Progenitor cell of endocrine pancreas (in vitro differentiated cells): ENCODE results near the gene SRR. TPM values are rescaled to one million over a fixed set of nuclear protein-coding genes. Genes with fewer than 3 reads are reported as not detected.
A peak's percentile ranks its signal among the peaks of the same experiment; 100 is the strongest.

Experiments
- DNase-seq: peaks from one replicate; pipeline ENCODE4 v3.0.0; 2021; ENCODE audit warnings: low spot score; ENCODE audit not compliant: unreplicated experiment
- H3K27ac Mint-ChIP-seq: 2 replicates; pipeline ENCODE4 v1.8.0; 2021; ENCODE audit warnings: mild to moderate bottlenecking, moderate library complexity, mixed read lengths
- H3K27me3 Mint-ChIP-seq: 2 replicates; pipeline ENCODE4 v1.8.0; 2021; ENCODE audit warnings: mixed read lengths
- H3K36me3 Mint-ChIP-seq: 2 replicates; pipeline ENCODE4 v1.8.0; 2022; ENCODE audit warnings: mixed read lengths; ENCODE audit not compliant: insufficient read depth
- H3K4me1 Mint-ChIP-seq: 2 replicates; pipeline ENCODE4 v1.8.0; 2021; ENCODE audit warnings: low read depth, mixed read lengths
- H3K4me3 Mint-ChIP-seq: 2 replicates; pipeline ENCODE4 v1.8.0; 2021; ENCODE audit warnings: low read depth, mild to moderate bottlenecking, moderate library complexity, mixed read lengths
- H3K9me3 Mint-ChIP-seq: 2 replicates; pipeline ENCODE4 v1.8.0; 2021; ENCODE audit warnings: low read depth, mixed read lengths
- total RNA-seq: library from RNA; stranded (reverse); gene quantifications from 2 replicates; pipeline ENCODE4 v1.2.1, GENCODE V29; 2021
- TF ChIP-seq, protein P1 (sequence below): fragments of 200-600 bp; sonication (generic); IDR thresholded peaks from one replicate; pipeline ENCODE4 v1.5.0; 2021; ENCODE audit warnings: antibody characterized with exemption, mild to moderate bottlenecking; ENCODE audit not compliant: unreplicated experiment

Gene SRR
- total RNA-seq, 1 donor from 2014 or later = 15.2 TPM

DNA sequence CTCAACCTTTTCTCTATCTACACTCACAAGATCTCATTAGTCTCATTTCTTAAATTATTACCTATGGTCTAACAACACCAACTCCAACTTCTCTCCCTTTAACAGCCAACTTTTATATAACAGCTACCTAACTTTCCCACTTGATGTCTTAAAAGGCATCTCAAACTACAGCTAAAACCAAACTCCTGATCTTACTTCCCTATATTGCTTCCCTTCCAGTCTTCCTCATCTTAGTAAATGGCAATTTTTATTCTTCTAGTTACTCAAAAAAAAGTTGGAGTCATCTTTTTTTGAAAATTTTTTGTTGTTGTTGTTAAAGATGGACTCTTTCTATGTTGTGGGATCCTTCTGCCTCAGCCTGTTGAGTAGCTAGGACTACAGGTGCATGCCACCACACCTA, 15.3 kb downstream of the SRR start:
- Mint-ChIP-seq H3K27me3 (no peaks in the 10 kb centered on the region), H3K27ac (no peak overlapping the region), H3K4me3 (no peak overlapping the region), H3K36me3 (peaks cover 14% of the 10 kb centered on the region), H3K9me3 (no peaks in the 10 kb centered on the region), H3K4me1 (no peaks in the 10 kb centered on the region)
- DNase-seq = no peak
- TF ChIP-seq, protein P1, sequence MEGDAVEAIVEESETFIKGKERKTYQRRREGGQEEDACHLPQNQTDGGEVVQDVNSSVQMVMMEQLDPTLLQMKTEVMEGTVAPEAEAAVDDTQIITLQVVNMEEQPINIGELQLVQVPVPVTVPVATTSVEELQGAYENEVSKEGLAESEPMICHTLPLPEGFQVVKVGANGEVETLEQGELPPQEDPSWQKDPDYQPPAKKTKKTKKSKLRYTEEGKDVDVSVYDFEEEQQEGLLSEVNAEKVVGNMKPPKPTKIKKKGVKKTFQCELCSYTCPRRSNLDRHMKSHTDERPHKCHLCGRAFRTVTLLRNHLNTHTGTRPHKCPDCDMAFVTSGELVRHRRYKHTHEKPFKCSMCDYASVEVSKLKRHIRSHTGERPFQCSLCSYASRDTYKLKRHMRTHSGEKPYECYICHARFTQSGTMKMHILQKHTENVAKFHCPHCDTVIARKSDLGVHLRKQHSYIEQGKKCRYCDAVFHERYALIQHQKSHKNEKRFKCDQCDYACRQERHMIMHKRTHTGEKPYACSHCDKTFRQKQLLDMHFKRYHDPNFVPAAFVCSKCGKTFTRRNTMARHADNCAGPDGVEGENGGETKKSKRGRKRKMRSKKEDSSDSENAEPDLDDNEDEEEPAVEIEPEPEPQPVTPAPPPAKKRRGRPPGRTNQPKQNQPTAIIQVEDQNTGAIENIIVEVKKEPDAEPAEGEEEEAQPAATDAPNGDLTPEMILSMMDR = no peak

DNA sequence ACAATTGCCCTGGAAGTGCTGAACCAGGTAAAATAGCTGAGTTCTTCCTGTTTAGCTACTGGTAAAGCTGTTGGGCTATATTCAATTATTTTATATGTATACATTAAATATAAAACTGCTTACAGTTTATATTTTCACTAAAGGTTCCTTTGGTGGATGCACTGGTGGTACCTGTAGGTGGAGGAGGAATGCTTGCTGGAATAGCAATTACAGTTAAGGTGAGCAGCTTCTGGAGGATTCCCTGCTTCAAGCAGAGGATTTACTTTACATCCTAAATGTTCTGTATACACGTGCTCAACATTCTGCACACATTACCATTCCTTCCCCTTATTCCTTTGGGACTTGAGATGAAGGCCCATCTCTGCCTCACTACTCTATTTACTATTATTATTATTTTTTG, 17.6 kb downstream of the SRR start:
- Mint-ChIP-seq H3K4me1 (no peaks in the 10 kb centered on the region), H3K27me3 (no peaks in the 10 kb centered on the region), H3K9me3 (no peaks in the 10 kb centered on the region), H3K36me3 (peaks cover 21% of the 10 kb centered on the region), H3K4me3 (no peak overlapping the region), H3K27ac (no peak overlapping the region)
- TF ChIP-seq, protein P1 = no peak
- no peak for DNase-seq

DNA sequence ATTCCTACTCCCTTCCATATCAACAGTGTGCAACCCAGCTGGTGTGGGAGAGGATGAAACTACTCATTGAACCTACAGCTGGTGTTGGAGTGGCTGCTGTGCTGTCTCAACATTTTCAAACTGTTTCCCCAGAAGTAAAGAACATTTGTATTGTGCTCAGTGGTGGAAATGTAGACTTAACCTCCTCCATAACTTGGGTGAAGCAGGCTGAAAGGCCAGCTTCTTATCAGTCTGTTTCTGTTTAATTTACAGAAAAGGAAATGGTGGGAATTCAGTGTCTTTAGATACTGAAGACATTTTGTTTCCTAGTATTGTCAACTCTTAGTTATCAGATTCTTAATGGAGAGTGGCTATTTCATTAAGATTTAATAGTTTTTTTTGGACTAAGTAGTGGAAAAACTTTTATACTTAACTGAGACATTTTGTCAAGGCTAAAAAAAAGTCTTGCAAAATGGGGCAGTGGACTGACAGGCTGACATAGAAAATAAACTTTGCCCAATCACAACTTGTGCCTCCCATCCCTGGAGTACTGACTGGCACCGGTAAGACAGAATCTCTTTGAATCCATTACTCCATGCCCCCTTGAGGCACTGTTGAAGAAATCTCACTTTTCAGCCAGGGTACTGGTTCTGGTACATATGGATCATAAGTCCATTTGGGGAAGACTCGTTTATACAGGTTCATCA, 20.0 kb downstream of the SRR start:
- H3K27me3 Mint-ChIP-seq = no peaks in the 10 kb centered on the region
- peaks cover 23% of the 10 kb centered on the region for H3K36me3 Mint-ChIP-seq
- DNase-seq = no peak
- TF ChIP-seq, protein P1 = no peak
- no peaks in the 10 kb centered on the region for H3K9me3 Mint-ChIP-seq
- H3K4me1 Mint-ChIP-seq = no peaks in the 10 kb centered on the region
- no peak overlapping the region for H3K4me3 Mint-ChIP-seq
- H3K27ac Mint-ChIP-seq = no peak overlapping the region

DNA sequence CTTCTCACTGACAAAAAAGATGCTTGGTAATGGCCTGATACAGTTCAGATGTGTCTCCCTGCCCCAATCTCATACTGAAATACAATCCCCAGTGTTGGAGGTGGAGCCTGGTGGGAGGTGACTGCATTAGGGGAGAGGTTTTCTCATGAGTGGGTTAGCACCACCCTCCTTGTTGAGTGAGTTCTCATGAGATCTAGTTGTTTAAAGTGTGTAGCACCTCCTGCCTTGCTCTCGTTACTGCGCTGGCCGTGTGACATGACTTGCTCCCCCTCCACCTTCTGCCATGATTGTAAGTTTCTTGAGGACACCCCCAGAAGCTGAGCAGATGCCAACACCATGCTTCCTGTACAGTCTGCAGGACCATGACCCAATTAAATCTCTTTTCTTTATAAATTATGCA, 27.6 kb downstream of the SRR start:
- DNase-seq = no peak
- H3K4me1 Mint-ChIP-seq = peaks cover 11% of the 10 kb centered on the region
- H3K36me3 Mint-ChIP-seq = peaks cover 19% of the 10 kb centered on the region
- H3K27ac Mint-ChIP-seq = no peak overlapping the region
- H3K4me3 Mint-ChIP-seq = no peak overlapping the region
- H3K9me3 Mint-ChIP-seq = no peaks in the 10 kb centered on the region
- no peaks in the 10 kb centered on the region for H3K27me3 Mint-ChIP-seq
- TF ChIP-seq, protein P1 = no peak

DNA sequence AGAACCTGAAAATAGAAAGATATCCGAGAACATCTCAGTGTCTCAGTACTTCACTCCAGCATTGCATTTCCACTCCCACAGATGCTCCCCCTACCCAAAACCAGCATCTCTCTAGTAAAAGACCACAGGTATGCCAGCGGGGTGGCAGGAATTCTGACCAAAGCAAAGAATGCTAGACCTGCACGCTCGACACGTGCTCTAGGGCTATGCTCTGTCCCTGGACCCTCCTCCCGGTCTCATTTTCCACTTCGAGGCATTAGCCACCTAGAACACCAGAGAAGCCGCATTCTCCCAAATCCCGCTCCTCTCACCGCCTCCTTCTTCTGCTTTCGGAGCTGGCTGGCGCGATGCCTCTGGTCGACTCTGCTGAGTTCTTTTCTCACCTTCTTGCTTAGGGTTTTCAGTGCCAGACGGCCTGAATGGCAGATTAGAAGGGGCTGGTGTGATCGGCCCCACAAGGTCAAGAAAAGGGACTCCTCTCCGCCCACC, 32.0 kb downstream of the SRR start:
- Mint-ChIP-seq H3K27ac (peak overlapping the region; percentile 96), H3K9me3 (no peaks in the 10 kb centered on the region), H3K36me3 (peaks cover 6% of the 10 kb centered on the region), H3K27me3 (no peaks in the 10 kb centered on the region), H3K4me1 (peaks cover 15% of the 10 kb centered on the region), H3K4me3 (peak overlapping the region; percentile 98)
- no peak for DNase-seq
- TF ChIP-seq, protein P1 = no peak
